RWPE1 (cell line): ENCODE results near the gene SLC8A2.

ENCODE experiments used
- CTCF ChIA-PET: fragments of 350-600 bp; sonication (Branson Sonifier 250); formaldehyde crosslinking; extraction: SDS; loops from one replicate; lab custom pipeline; 2021; lab: Yijun Ruan, JAX
- POLR2A ChIA-PET: fragments of 400-600 bp; formaldehyde crosslinking; extraction: SDS; loops from one replicate; lab custom pipeline; 2020; ENCODE audit warnings: antibody characterized with exemption; ENCODE audit not compliant: low non-redundant PET; lab: Yijun Ruan, JAX
- DNase-seq: peaks from one replicate; pipeline ENCODE4 v3.0.0; 2012; ENCODE audit warnings: low spot score
- H3K27ac ChIP-seq: fragments of 450-650 bp; 2 replicates; pipeline ENCODE4 v1.5.1; 2017
- TF ChIP-seq, protein P1 (sequence below): fragments of 450-650 bp; conservative IDR thresholded peaks from 2 replicates; pipeline ENCODE4 v1.5.1; 2017; ENCODE audit warnings: low read depth, mild to moderate bottlenecking

SLC8A2 gene

GRCh38 chr19:47381653-47382279 is 89.9 kb downstream of the SLC8A2 start:
- H3K27ac ChIP-seq = peak overlapping the region; percentile 29; the same call in 1 of the 2 replicates
- DNase-seq = no peak
- ChIA-PET CTCF (interaction anchor here (0.6 to 1.0 kb wide), 2 partner anchors 9 to 33 kb away, joined by 4 read pairs; partner anchors contain the start of gene DHX34), POLR2A (interaction anchor here (0.5 kb wide), 1 partner anchor 20 kb away, joined by 13 read pairs; no protein-coding TSS in a partner anchor)
- TF ChIP-seq, protein P1, sequence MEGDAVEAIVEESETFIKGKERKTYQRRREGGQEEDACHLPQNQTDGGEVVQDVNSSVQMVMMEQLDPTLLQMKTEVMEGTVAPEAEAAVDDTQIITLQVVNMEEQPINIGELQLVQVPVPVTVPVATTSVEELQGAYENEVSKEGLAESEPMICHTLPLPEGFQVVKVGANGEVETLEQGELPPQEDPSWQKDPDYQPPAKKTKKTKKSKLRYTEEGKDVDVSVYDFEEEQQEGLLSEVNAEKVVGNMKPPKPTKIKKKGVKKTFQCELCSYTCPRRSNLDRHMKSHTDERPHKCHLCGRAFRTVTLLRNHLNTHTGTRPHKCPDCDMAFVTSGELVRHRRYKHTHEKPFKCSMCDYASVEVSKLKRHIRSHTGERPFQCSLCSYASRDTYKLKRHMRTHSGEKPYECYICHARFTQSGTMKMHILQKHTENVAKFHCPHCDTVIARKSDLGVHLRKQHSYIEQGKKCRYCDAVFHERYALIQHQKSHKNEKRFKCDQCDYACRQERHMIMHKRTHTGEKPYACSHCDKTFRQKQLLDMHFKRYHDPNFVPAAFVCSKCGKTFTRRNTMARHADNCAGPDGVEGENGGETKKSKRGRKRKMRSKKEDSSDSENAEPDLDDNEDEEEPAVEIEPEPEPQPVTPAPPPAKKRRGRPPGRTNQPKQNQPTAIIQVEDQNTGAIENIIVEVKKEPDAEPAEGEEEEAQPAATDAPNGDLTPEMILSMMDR = no peak

DNA sequence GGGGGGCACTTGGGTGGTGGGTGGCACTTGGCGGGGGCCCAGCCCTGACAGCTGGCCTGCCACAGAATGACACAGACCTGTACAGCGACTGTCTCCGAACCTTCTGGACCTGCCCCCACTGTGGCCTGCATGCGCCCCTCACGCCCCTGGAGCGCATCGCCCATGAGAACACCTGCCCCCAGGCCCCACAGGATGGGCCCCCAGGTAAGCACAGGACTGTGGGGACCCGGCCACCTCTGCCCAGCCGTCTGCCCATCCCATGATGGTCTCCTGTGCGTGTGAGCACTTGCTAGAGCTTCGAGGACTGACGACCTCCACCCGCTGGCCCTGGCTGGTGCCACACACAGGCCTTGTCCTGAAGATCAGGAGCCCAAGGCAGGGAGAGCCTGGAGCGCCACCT is 90.6 kb downstream of the SLC8A2 start:
- TF ChIP-seq, protein P1 = no peak
- no peak overlapping the region for H3K27ac ChIP-seq
- ChIA-PET CTCF (interaction anchor here (0.6 to 1.0 kb wide), 2 partner anchors 9 to 32 kb away, joined by 4 read pairs; partner anchors contain the start of gene DHX34), POLR2A (interaction anchor here (0.5 kb wide), 1 partner anchor 21 kb away, joined by 13 read pairs; no protein-coding TSS in a partner anchor)
- DNase-seq = no peak

GRCh38 chr19:47380559-47380958 is 91.1 kb downstream of the SLC8A2 start:
- ChIA-PET CTCF (no interaction called here), POLR2A (no interaction called here)
- H3K27ac ChIP-seq = no peak overlapping the region
- TF ChIP-seq, protein P1 = no peak
- no peak for DNase-seq

DNA sequence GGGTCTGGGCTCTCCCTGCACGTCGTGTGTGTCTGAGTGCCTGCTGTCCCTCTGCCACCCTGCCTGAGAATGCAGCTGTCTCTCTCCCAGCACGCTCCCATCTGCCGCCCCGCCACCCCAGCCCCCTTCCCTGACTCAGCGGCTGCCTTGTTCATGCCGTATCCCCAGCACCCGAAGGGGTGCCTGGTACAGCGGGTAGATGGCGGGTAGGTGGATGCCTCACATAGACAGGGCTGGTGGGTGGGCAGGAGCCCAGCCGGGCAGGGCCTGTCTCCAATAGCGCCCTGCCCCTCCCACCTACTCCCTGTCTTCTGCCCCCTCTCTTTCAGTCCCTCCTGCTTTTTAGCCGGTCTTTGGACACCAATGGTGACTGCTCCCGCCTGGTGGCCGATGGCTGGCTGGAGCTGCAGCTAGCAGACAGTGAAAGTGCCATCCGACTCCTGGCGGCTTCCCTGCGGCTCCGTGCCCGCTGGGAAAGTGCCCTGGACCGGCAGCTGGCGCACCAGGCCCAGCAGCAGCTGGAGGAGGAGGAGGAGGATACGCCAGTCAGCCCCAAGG is 92.2 kb downstream of the SLC8A2 start:
- H3K27ac ChIP-seq = peak overlapping the region; percentile 15
- TF ChIP-seq, protein P1 = no peak
- POLR2A ChIA-PET = no interaction called here
- CTCF ChIA-PET = interaction anchor here (1.7 kb wide), 1 partner anchor 31 kb away, joined by 5 read pairs; the partner anchor contains the start of gene DHX34
- no peak for DNase-seq

GRCh38 chr19:47378246-47378645 is 93.4 kb downstream of the SLC8A2 start:
- peak overlapping the region; percentile 15; the same call in 1 of the 2 replicates for H3K27ac ChIP-seq
- CTCF ChIA-PET = interaction anchor here (0.6 to 1.8 kb wide), 3 partner anchors 13 to 263 kb away, joined by 4 to 11 read pairs (median 5); partner anchors contain the start of gene DHX34
- TF ChIP-seq, protein P1 = no peak
- POLR2A ChIA-PET = no interaction called here
- DNase-seq = no peak
